ENCODE results near the gene CHAT.

CHAT gene

GRCh38 chr10:49647554-49647953 is 33.7 kb downstream of the CHAT start:
- WGBS (ENCODE audit: insufficient coverage, insufficient read length), result no CpG with 5 or more reads among the region's 4 CpGs
- 0 out of 2 replicates have a peak, but pooled peaks cover 3% of the 10 kb centered on the region for H3K4me1 ChIP-seq (ENCODE audit: control insufficient read depth, insufficient read depth, low read length)
- H3K27me3 ChIP-seq (ENCODE audit: control insufficient read depth, insufficient read depth, low read length), result no peaks in the 10 kb centered on the region
- DNase-seq (ENCODE audit: low read depth, low spot score), result no peak
- H3K36me3 ChIP-seq (ENCODE audit: control insufficient read depth, insufficient read depth, low read length), result no peaks in the 10 kb centered on the region
- no peaks in the 10 kb centered on the region for H3K9me3 ChIP-seq (ENCODE audit: control insufficient read depth, insufficient read depth, low read length)
- no peak overlapping the region for H3K4me3 ChIP-seq (ENCODE audit: low read length)
- H3K27ac ChIP-seq (ENCODE audit: low read length), result no peak overlapping the region

DNA sequence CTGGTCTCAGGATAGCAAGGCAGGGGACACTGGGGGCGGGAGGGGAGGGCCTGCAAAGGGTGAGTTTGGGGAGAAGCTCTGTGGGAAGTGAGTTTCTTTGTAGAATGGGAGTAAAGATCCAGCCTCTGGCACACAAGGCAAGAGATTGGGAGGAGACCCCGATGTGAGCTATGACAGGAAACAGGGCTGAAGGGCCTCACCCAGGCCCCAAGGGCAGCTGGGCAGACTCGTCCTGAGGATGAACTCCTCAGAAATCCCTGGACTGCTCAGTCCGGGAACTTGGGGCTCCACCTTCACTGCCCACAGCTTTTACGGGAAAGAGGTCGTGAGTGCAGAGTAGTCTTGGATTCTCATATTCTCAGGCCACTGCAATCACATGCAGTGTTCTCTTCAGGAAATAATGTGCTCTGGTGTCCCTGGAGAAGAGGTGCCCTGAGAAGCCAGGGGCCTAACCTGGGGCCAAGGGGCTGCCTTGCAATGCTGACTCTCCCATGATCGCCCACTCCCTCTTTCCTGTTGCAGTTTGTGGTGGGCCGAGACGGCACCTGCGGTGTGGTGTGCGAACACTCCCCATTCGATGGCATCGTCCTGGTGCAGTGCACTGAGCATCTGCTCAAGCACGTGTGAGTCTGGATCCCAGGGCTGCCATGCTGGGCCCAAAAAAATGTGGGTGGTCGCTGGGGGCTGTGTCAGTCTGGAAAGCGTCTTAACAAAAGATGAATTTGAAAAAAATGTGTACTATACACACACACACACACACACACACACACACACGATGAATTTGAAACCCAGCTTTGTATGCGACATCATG is 34.4 kb downstream of the CHAT start:
- Histone ChIP-seq H3K27me3 (ENCODE audit: control insufficient read depth, insufficient read depth, low read length) (no peaks in the 10 kb centered on the region), H3K4me3 (ENCODE audit: low read length) (no peak overlapping the region), H3K9me3 (ENCODE audit: control insufficient read depth, insufficient read depth, low read length) (no peaks in the 10 kb centered on the region), H3K36me3 (ENCODE audit: control insufficient read depth, insufficient read depth, low read length) (no peaks in the 10 kb centered on the region), H3K27ac (ENCODE audit: low read length) (no peak overlapping the region), H3K4me1 (ENCODE audit: control insufficient read depth, insufficient read depth, low read length) (0 out of 2 replicates have a peak, but pooled peaks cover 3% of the 10 kb centered on the region)
- no CpG with 5 or more reads among the region's 18 CpGs for WGBS (ENCODE audit: insufficient coverage, insufficient read length)
- no peak for DNase-seq (ENCODE audit: low read depth, low spot score)

DNA sequence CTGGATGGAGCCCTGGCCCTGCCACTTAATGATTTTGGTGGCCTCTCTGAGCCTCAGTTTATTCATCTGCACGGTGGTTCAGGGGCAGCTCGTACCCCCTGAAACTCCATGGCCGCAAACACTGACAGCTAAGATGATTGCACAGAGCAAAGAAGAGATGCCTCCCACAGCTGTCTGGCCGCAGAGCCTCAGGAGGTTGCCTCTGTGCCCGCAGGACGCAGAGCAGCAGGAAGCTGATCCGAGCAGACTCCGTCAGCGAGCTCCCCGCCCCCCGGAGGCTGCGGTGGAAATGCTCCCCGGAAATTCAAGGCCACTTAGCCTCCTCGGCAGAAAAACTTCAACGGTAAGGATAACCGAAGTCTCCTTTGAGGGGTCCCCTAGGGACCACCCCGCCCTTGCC is 35.5 kb downstream of the CHAT start:
- no CpG with 5 or more reads among the region's 17 CpGs for WGBS (ENCODE audit: insufficient coverage, insufficient read length)
- Histone ChIP-seq H3K4me3 (ENCODE audit: low read length) (no peak overlapping the region), H3K27ac (ENCODE audit: low read length) (no peak overlapping the region), H3K36me3 (ENCODE audit: control insufficient read depth, insufficient read depth, low read length) (no peaks in the 10 kb centered on the region), H3K9me3 (ENCODE audit: control insufficient read depth, insufficient read depth, low read length) (no peaks in the 10 kb centered on the region), H3K27me3 (ENCODE audit: control insufficient read depth, insufficient read depth, low read length) (no peaks in the 10 kb centered on the region), H3K4me1 (ENCODE audit: control insufficient read depth, insufficient read depth, low read length) (0 out of 2 replicates have a peak, but pooled peaks cover 3% of the 10 kb centered on the region)
- no peak for DNase-seq (ENCODE audit: low read depth, low spot score)

DNA sequence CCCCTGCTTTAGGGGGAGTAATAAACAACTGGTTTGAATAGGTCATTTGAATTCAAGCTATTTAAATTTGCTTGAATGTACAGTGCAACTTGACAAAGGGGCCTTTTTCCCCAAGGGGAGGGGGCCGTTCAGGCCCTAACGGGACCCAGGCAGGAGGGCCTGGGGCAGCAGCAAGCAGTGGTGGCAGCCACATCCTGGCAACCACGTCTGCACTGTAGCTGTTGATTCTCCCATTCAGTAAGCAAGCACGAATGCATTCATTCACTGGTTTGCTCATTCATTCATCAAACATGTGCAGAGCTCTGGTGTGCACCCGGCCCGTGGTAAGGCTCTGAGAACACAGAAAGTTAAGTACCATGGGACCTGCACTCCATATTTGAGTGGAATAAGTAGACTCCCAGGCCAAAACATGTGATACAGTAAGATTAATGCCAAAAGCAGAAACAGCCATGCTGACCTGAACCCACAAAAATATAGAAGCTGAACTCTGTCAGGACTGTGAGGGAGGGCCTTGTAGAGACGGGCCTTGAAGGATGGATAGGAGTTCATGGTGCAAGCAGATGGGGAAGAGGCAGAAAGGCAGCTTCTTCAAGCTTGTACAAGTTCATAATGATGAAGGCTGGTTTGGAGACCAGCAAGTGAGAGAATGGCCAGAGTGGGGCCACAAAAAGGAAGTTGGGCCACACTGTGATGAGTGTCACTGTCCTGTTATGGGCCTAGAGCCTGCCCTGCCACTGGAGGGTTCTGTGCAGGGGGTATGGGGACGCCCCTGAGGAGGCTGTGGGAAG is 36.3 kb downstream of the CHAT start:
- Histone ChIP-seq H3K36me3 (ENCODE audit: control insufficient read depth, insufficient read depth, low read length) (no peaks in the 10 kb centered on the region), H3K4me3 (ENCODE audit: low read length) (no peak overlapping the region), H3K9me3 (ENCODE audit: control insufficient read depth, insufficient read depth, low read length) (no peaks in the 10 kb centered on the region), H3K4me1 (ENCODE audit: control insufficient read depth, insufficient read depth, low read length) (0 out of 2 replicates have a peak, but pooled peaks cover 3% of the 10 kb centered on the region), H3K27me3 (ENCODE audit: control insufficient read depth, insufficient read depth, low read length) (no peaks in the 10 kb centered on the region), H3K27ac (ENCODE audit: low read length) (no peak overlapping the region)
- no CpG with 5 or more reads among the region's 8 CpGs for WGBS (ENCODE audit: insufficient coverage, insufficient read length)
- DNase-seq (ENCODE audit: low read depth, low spot score), result no peak

DNA sequence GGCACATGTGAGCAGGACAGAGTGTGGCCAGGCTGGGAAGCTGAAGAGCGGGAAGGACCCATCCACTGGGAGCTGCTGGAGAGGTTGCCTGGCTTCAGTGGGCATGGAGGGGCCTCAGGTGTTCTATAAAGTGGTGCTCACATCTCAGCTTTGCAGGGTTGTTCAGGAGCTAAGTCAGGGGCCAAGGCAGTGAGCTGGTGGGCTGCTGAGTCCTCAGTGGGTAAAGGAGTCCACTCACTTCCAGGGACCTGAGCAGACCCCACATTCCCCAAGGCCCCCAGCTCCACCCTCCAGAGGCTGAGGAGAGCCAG is 36.8 kb downstream of the CHAT start:
- no peaks in the 10 kb centered on the region for H3K36me3 ChIP-seq (ENCODE audit: control insufficient read depth, insufficient read depth, low read length)
- no peaks in the 10 kb centered on the region for H3K9me3 ChIP-seq (ENCODE audit: control insufficient read depth, insufficient read depth, low read length)
- DNase-seq (ENCODE audit: low read depth, low spot score), result no peak
- 0 out of 2 replicates have a peak, but pooled peaks cover 3% of the 10 kb centered on the region for H3K4me1 ChIP-seq (ENCODE audit: control insufficient read depth, insufficient read depth, low read length)
- no peak overlapping the region for H3K4me3 ChIP-seq (ENCODE audit: low read length)
- no peak overlapping the region for H3K27ac ChIP-seq (ENCODE audit: low read length)
- WGBS (ENCODE audit: insufficient coverage, insufficient read length), result no CpG with 5 or more reads among the region's 1 CpG
- H3K27me3 ChIP-seq (ENCODE audit: control insufficient read depth, insufficient read depth, low read length), result no peaks in the 10 kb centered on the region

DNA sequence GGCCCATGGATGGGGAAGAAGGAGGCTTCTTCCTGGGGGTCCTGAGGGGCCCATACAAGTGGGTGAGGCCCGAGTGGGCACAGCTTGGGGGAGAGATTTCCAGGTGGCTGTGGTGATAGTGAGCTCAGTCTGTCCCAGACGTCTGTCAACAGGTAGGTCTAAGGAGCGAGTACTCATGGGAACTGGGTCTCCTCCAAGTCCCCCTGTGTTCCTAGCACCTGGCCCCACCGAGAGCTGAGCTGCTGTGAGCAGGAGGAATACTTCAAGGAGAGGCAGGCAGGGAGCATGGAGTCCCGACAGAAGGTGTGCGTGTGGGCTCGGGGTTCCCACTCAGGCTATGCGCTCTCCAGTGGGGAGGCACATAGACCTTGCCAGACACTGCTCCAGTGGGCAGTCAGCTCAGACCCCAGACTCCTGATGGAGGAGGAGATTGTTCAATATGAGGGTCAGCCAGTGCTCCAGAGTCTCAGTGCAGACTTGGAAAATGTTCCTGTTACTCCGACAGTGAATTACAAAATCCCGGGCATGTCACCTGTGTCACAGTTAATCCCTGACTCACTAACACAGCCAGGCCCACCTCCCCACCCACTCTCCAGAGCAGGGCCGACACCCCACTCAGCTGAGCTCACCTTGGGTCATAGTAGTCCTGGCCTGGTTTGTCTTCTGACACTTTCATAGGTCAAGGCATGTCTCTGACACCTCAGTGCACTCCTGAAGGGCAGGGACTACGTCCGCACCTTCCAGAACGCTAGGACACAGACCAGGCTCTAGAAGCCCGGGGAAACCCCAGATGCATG is 37.4 kb downstream of the CHAT start:
- Histone ChIP-seq H3K36me3 (ENCODE audit: control insufficient read depth, insufficient read depth, low read length) (no peaks in the 10 kb centered on the region), H3K27me3 (ENCODE audit: control insufficient read depth, insufficient read depth, low read length) (no peaks in the 10 kb centered on the region), H3K4me3 (ENCODE audit: low read length) (no peak overlapping the region), H3K9me3 (ENCODE audit: control insufficient read depth, insufficient read depth, low read length) (no peaks in the 10 kb centered on the region), H3K4me1 (ENCODE audit: control insufficient read depth, insufficient read depth, low read length) (0 out of 2 replicates have a peak, but pooled peaks cover 3% of the 10 kb centered on the region), H3K27ac (ENCODE audit: low read length) (no peak overlapping the region)
- DNase-seq (ENCODE audit: low read depth, low spot score), result no peak
- WGBS (ENCODE audit: insufficient coverage, insufficient read length), result no CpG with 5 or more reads among the region's 15 CpGs

- no CpG with 5 or more reads among the region's 2 CpGs for WGBS (ENCODE audit: insufficient coverage, insufficient read length)
- Histone ChIP-seq H3K36me3 (ENCODE audit: control insufficient read depth, insufficient read depth, low read length) (no peaks in the 10 kb centered on the region), H3K4me3 (ENCODE audit: low read length) (no peak overlapping the region), H3K4me1 (ENCODE audit: control insufficient read depth, insufficient read depth, low read length) (0 out of 2 replicates have a peak, but pooled peaks cover 1% of the 10 kb centered on the region), H3K27me3 (ENCODE audit: control insufficient read depth, insufficient read depth, low read length) (no peaks in the 10 kb centered on the region), H3K9me3 (ENCODE audit: control insufficient read depth, insufficient read depth, low read length) (no peaks in the 10 kb centered on the region), H3K27ac (ENCODE audit: low read length) (no peak overlapping the region)
- DNase-seq (ENCODE audit: low read depth, low spot score), result no peak
These were observed 38.1 kb downstream of the CHAT start for GRCh38 chr10:49651917-49652316.

DNA sequence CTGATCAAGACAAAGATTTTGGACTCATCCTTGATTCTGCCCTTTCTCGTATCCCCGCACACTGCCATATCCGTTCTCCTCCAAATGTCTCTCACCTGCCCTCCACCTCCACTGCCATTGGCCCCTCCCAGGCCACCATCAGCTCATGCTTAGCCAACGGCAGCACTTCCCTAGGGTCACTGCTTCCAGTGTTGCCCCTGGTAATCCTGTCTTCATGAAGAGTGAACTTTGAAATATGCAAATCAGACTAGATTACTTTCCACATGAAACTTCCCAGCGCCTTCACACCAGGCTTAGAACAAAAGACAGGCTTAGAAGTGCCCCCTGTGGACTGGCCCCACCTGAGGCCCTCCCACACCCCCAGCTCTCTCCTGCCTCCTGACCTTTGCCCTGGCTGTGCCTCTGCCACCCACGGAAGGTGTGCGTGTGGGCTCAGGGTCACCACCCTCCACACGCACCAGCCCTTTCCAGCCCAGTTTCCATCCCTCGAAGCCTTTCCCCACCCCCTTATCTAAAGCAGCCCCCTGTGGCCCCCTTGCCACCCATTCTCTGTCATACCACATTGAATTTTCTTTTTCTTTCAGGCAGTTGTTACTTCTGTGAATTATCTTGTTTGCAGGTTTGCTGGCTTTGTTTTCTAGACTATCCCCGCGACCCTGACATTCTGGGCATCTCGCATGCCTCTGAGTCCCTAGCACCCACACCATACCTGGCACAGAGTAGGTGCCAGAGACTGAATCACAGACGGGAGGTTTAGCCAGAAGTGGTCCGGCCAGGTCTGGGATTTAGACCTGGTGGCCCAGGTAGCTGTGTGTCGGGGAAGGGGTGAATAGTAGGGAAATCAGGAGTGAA is 38.8 kb downstream of the CHAT start:
- no peaks in the 10 kb centered on the region for H3K36me3 ChIP-seq (ENCODE audit: control insufficient read depth, insufficient read depth, low read length)
- no peak overlapping the region for H3K27ac ChIP-seq (ENCODE audit: low read length)
- H3K4me1 ChIP-seq (ENCODE audit: control insufficient read depth, insufficient read depth, low read length), result 0 out of 2 replicates have a peak, but pooled peaks cover 1% of the 10 kb centered on the region
- no CpG with 5 or more reads among the region's 15 CpGs for WGBS (ENCODE audit: insufficient coverage, insufficient read length)
- no peak for DNase-seq (ENCODE audit: low read depth, low spot score)
- no peaks in the 10 kb centered on the region for H3K27me3 ChIP-seq (ENCODE audit: control insufficient read depth, insufficient read depth, low read length)
- no peak overlapping the region for H3K4me3 ChIP-seq (ENCODE audit: low read length)
- H3K9me3 ChIP-seq (ENCODE audit: control insufficient read depth, insufficient read depth, low read length), result no peaks in the 10 kb centered on the region

DNA sequence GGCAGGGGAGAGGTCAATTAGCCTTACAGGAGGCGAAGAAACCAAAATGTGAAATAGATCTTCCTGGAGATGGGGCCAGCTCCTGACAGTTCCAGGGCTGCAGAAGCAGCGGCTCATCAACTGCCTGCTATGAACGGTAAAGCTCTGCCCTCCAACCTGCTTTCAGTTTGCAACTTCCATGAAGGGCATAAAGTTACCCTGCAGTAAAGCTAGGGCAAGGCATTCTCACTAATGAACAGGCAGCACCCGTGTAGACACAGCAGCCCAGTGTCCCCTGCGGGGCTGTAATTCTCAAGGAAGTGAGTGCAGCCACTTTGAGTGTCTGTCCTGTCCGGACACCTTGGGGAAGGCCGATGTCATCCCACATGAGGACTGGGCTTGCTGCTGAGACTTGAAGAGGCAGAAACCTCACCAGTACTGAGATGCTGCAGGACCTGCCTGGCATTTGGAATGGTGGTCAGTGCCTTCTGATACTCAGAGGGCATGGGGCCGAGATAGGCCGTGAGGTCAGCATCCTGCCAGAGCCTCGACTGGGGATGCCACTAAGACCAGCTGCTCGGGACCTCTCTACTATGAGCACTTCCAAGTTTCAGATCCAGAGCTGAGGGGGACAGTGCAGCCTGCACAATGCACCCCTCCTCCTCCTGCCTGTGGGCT is 39.6 kb downstream of the CHAT start:
- Histone ChIP-seq H3K4me1 (ENCODE audit: control insufficient read depth, insufficient read depth, low read length) (0 out of 2 replicates have a peak, but pooled peaks cover 1% of the 10 kb centered on the region), H3K27me3 (ENCODE audit: control insufficient read depth, insufficient read depth, low read length) (no peaks in the 10 kb centered on the region), H3K36me3 (ENCODE audit: control insufficient read depth, insufficient read depth, low read length) (no peaks in the 10 kb centered on the region), H3K9me3 (ENCODE audit: control insufficient read depth, insufficient read depth, low read length) (no peaks in the 10 kb centered on the region), H3K4me3 (ENCODE audit: low read length) (no peak overlapping the region), H3K27ac (ENCODE audit: low read length) (no peak overlapping the region)
- no CpG with 5 or more reads among the region's 11 CpGs for WGBS (ENCODE audit: insufficient coverage, insufficient read length)
- no peak for DNase-seq (ENCODE audit: low read depth, low spot score)

Measured in iPS DF 6.9 (cell line).